ENCODE results near the gene ABRAXAS1. TPM values are rescaled to one million over a fixed set of nuclear protein-coding genes. Genes with fewer than 3 reads are reported as not detected.
"Not testable (repeated sequence)": the region's sequence is repeated elsewhere in the genome, so short reads cannot be mapped to it uniquely, and the experiment has no call there.

The ABRAXAS1 gene
- total RNA-seq, 4 donors from 2014 or later = 3.1 to 9.0 (median 6.1) TPM

DNA sequence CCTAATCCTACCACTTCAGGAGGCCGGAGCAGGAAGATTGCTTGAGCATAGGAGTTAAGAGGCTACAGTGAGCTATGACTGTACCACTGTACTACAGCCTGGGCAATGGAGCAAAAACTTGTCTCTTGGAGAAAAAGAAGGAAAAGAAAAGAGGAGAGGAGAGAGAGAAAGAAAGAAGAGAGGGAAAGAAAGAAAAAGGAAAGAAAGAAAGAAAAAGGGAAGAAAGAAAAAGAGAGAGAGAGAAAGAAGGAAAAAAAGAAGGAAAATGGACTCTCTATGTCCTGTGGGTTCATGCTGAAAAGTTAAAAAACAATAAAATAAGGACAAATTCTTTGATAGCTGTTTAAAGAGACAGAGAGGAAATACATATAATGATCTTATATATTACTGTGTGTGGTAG is 13.3 kb upstream of the ABRAXAS1 start:
- Histone ChIP-seq H3K4me3 (no peak overlapping the region), H3K27ac (no peak overlapping the region), H3K4me1 (no peaks in the 10 kb centered on the region), H3K9me3 (no peaks in the 10 kb centered on the region), H3K36me3 (no peaks in the 10 kb centered on the region), H3K27me3 (no peaks in the 10 kb centered on the region)
- no peak for TF ChIP-seq CTCF (IDR thresholded peaks at IDR 0.05)
- TF ChIP-seq POLR2A (IDR thresholded peaks at IDR 0.05) = no peak
- DNase-seq = no peak
- WGBS, 2 donors = 67 to 93% methylated on average over 1 of the region's 1 CpG
- intact Hi-C loops (cut with DNase I) = no loop called here

DNA sequence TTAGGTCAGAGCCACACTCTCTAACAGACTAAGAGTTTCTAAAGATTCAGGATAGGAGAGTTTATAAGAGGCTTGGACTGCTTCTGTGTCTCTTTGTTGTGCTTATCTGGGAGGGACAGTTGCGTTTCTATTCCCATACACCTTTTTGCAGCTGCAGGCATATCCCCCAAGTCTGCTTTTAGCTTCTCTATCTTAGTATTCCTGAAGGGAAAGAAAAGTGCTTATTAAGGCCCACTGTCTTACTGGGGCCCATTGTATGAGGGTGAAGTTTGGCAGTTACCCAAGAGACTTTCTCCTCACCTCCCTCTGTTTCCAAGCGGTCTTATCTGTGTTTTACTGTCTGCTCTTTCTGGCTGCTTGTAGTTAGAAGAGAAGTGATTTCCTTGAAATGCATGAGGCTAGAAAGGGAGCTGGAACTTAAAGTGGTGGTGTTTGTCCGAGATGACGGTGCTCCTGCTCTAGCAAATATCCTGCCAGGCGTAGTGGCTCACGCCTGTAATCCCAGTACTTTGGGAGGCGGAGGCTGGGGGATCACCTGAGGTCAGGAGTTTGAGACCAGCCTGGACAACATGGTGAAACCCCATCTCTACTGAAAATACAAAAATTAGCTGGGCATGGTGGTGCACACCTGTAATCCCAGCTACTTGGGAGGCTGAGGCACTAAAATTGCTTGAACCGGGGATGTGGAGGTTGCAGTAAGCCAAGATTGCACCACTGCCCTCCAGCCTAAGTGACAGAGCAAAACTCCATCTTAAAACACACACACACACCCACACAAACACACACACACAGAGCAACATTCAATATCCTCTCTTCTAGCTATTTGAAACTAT is 11.4 kb upstream of the ABRAXAS1 start:
- DNase-seq = not testable (repeated sequence)
- WGBS, 2 donors = 87 to 91% methylated on average over 8 of the region's 8 CpGs

DNA sequence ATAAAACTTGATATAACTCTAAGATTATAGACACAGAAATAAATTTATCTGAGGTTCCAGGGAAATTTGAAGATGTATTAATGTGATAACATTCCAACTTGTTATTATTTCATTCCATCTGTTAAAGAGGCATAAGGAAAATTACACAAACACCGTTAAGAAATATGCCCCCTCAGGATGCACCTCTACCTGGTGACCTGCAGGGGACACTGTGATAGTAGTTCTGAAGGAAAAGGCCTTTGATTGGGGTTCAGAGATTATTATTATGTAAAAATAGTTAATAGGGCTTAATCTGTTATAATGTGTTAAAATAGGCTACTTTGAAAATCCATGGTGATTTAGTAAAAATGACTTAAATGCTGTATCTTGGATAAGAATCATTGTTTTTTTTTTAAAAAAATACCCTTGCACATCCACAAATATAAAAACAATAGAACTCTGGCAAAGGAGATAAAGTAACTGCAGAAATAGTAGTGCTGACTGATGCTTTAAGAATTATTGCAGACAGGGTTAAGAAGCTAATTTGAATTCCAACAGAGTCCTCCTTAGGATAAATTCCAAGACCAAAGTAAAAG is 6.1 kb upstream of the ABRAXAS1 start:
- intact Hi-C loops (cut with DNase I) = no loop called here
- whole genome bisulfite sequencing, 2 donors = 0 to 2% methylated on average over 1 of the region's 1 CpG

More for the DNA sequence above, 11.4 kb upstream of the ABRAXAS1 start:
- H3K27ac ChIP-seq; intact Hi-C loops (cut with DNase I); H3K4me1 ChIP-seq; H3K36me3 ChIP-seq; H3K27me3 ChIP-seq; H3K9me3 ChIP-seq; H3K4me3 ChIP-seq: not testable (repeated sequence)

DNA sequence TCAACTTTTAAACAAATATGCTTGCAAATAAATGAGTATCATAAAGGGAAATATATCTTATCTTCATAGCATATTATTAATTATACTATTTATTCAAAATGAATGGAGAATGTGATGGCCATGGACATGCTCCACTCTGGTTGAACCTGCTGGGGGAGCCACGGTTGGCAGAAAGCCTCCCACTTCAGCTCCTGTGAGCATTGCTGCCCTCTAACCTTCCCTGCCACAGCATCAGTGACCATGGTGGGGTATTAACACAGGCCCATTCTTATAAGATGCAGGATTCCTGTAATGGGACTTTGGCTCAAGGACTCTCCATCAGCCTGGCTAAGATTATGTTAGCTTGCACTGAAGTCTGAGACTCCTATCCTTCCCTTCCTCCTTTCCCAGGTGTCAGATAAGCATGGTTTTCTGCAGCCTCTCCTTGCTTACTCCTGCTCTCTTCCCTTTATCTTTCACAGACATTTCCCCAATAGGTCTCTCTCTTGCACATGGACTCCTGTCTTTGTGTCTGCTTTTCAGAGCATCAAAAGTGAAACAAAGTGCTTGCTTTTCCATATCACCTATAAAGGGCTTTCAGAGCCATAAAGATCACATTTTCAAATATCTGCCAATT is 4.9 kb upstream of the ABRAXAS1 start:
- no peaks in the 10 kb centered on the region for H3K9me3 ChIP-seq
- DNase-seq = no peak
- H3K4me1 ChIP-seq = peaks cover 0 to 10% (median 4%) of the 10 kb centered on the region in 3 donors
- no peaks in the 10 kb centered on the region for H3K27me3 ChIP-seq
- 17 to 23% methylated on average over 1 of the region's 1 CpG for WGBS, 2 donors
- TF ChIP-seq CTCF (IDR thresholded peaks at IDR 0.05) = no peak
- TF ChIP-seq POLR2A (IDR thresholded peaks at IDR 0.05) = no peak
- H3K4me3 ChIP-seq = no peak overlapping the region
- no peak overlapping the region for H3K27ac ChIP-seq
- no peaks in the 10 kb centered on the region for H3K36me3 ChIP-seq
- intact Hi-C loops (cut with DNase I) = no loop called here

More for the DNA sequence above, 6.1 kb upstream of the ABRAXAS1 start:
- Histone ChIP-seq H3K4me3 (no peak overlapping the region), H3K9me3 (no peaks in the 10 kb centered on the region), H3K27me3 (no peaks in the 10 kb centered on the region), H3K4me1 (peaks cover 0 to 1% (median 0%) of the 10 kb centered on the region in 3 donors), H3K36me3 (no peaks in the 10 kb centered on the region), H3K27ac (no peak overlapping the region)
- TF ChIP-seq CTCF (IDR thresholded peaks at IDR 0.05) (peak in 5 of 6 experiments; percentile 38 to 71 (median 63)), POLR2A (IDR thresholded peaks at IDR 0.05) (no peak)
- no peak for DNase-seq

DNA sequence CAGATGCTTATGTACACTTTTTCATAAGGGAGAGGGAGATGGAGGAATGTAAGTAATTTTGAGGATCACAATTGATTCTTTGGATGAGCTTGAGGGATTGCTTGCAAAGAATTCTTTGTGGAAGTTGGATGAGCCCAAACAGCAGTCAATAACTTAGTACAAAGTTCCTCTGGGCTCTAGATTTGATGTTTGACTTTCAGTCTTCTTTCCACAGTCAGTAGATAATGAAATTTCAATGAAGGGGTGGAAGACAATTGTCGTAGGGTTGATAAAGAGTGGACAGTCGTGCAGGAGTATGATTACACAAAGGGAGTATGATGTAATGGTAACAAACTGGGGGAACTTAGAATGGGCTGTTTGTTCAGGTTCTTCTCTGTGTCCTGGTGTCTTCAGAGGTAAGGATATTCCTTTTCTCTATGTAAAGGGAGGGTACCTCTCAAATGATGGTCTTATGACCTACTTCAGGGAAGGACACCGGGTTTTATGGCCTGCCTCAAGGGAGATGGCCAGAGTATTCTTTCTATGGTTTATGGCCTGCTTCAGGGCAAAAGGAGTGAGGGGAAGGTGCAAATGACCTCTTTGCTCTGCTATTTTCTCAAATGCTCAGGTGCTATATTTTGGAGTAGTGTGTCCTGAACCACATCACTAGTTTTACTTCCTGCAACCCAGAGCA is 1.7 kb upstream of the ABRAXAS1 start:
- intact Hi-C loops (cut with DNase I) = no loop called here
- 89 to 92% methylated on average over 3 of the region's 3 CpGs for WGBS, 2 donors
- no peak overlapping the region for H3K27ac ChIP-seq
- no peak for TF ChIP-seq CTCF (IDR thresholded peaks at IDR 0.05)
- TF ChIP-seq POLR2A (IDR thresholded peaks at IDR 0.05) = no peak
- no peaks in the 10 kb centered on the region for H3K27me3 ChIP-seq
- no peak overlapping the region for H3K4me3 ChIP-seq
- peaks cover 0 to 3% (median 0%) of the 10 kb centered on the region in 3 donors for H3K36me3 ChIP-seq
- no peaks in the 10 kb centered on the region for H3K9me3 ChIP-seq
- DNase-seq = no peak
- peaks cover 0 to 19% (median 4%) of the 10 kb centered on the region in 3 donors for H3K4me1 ChIP-seq

Measured in esophagus squamous epithelium (tissue), 5 donors.